GM12801 (cell line): ENCODE measurements around the gene OSR1.

ENCODE experiments used
- TF ChIP-seq, protein P1 (sequence below): IDR thresholded peaks from one replicate; pipeline ENCODE4 v1.5.1; 2011; ENCODE audit warnings: control low read depth; ENCODE audit not compliant: insufficient read length; ENCODE audit errors: extremely low read depth

Gene OSR1

DNA sequence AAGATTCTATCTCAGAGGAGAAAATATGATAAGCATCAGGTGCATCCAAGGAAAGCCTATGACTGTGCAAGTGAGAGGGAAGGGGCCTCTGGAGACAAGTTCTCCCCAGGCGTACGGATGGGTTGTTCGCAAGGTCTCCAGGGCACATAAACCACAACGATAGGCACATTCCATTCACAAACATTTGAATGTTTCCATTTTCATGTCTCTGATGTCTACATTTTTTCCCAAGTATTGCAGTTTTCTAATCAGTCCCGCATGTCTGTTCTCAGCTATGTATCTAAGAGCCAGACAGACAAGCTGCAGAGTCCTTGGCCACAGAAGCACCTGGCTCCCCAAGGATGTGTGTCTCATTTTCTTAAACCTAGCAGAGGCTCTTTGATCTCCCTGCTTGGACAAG, 28.0 kb downstream of the OSR1 start:
- TF ChIP-seq, protein P1, sequence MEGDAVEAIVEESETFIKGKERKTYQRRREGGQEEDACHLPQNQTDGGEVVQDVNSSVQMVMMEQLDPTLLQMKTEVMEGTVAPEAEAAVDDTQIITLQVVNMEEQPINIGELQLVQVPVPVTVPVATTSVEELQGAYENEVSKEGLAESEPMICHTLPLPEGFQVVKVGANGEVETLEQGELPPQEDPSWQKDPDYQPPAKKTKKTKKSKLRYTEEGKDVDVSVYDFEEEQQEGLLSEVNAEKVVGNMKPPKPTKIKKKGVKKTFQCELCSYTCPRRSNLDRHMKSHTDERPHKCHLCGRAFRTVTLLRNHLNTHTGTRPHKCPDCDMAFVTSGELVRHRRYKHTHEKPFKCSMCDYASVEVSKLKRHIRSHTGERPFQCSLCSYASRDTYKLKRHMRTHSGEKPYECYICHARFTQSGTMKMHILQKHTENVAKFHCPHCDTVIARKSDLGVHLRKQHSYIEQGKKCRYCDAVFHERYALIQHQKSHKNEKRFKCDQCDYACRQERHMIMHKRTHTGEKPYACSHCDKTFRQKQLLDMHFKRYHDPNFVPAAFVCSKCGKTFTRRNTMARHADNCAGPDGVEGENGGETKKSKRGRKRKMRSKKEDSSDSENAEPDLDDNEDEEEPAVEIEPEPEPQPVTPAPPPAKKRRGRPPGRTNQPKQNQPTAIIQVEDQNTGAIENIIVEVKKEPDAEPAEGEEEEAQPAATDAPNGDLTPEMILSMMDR: no peak

DNA sequence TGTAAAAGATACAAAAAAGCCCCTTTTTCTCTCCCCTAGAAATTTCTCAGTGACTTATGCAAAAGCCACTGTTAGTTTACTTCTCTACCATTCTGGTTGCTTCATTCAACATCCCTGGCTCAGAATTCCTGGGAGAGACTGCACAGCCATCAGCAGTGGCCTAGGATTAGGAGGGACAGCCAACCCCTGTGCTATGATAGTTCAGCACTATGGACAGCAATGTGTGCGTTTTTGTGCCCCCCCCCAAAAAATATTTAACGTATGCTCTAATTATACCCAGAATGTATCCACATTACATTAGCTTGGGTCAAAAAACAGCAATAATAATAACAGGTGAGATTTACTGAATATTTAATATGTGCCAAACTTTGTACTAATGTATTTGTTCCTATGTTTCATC, 29.0 kb downstream of the OSR1 start:
- TF ChIP-seq, protein P1: no peak

DNA sequence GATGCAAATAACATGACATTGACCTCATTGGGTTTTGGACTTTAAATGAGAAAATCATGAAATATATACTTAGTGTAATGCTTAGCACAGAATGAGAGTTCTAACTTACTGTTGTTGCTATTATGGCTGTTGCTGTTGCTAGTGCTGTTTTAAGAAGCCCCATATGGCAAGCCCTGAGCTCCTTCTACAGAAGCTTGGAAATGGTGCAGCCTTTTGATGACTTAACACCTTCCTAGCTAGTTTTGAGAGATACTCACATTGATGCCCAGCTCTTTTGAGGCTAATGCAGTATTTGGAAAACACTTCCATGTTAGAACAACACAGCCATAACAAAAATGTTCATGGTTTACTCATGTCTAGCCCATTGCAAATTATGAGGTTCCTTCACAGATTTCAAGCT, 30.9 kb downstream of the OSR1 start:
- TF ChIP-seq, protein P1: no peak

DNA sequence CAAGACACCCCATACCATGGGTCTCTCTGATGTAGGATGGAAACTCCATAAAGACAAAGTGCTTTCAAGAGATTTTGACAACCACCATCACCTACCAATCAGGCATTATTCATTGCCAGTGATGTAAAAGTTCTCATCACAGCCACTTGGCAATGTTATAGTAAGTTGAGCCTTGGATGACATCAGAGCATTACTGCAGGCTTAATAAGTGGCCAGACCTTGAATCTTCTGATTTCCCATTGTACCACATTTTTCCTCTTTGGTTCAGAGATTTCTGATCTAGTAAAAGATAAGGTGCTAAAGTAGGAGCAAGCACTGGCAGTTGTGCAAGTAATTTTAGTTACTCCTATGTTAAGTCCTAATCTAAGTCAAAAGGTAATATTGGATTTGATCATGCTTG, 36.5 kb downstream of the OSR1 start:
- TF ChIP-seq, protein P1: no peak

DNA sequence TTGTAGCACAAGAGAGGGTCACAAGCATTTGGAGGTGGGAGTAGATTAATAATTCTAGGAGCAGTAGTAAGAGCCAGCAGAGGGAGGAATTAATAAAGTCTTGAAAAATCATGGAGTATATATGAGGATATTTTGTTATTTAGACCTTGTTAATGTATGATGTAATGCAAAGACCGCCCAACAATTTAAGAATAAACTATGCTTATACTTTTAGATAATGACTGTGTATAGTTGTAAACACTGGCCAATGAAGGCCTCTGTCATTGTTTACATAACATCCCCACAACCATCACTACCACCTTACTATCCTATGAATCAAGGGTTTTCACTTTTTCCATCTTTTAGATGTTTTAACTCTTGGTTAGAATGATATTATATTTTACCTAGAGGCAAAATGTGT, 37.6 kb downstream of the OSR1 start:
- TF ChIP-seq, protein P1: no peak

DNA sequence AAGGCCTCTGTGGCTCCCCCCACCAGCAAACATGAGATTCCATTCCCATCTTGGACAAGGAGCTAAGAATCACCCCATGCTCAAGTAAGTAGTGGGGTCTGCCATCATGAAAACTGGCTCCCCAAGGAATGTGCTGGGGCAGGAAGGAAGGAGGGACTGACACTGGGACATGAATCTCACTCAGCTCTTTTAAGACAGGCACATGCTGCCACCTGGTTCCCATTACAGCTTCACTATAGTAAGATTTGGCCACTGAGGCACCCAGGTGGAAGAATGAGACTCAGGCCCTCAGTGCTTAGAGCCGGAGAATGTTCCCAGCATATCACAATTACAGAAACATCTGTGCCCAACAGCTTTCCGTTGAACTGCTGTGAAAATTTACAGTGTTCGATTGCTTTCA, 38.7 kb downstream of the OSR1 start:
- TF ChIP-seq, protein P1: no peak

DNA sequence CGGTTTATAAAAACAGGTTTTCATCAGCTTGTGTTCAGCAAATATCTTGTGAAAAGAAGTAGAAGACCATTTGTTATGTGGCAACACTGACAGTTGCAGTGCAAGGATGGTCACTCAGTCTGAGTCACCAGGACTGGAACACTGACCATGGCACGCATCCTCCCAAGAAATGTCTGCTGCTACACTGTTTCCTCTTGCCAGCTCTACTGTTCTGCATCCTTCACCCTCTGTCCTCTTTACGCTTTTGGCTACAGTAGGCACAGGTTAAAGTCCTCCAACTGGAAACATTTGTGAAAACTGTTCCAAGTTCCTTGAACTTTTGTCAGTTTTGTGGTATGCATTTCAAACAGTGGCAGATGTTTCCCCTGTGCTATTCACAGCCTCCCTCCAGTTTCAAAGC, 39.4 kb downstream of the OSR1 start:
- TF ChIP-seq, protein P1: no peak

DNA sequence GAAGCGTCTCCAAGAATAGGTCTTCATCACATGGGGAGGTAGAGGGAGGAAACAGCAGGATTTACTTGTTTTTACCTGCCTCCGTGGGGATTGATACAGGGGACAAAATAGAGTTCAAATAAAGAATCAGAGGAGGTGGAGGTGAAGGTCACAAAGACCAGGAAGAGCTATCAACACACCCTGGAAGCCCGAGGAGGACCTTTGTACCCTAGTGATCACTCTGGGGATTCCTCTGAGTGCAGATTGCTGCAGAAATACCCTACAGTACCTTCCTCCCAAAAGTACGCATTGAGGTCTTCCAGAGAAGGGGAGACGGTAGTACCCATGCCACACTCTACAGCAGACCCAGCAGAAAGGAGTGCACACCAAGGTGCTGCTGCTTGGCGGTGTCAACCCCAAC, 44.9 kb downstream of the OSR1 start:
- TF ChIP-seq, protein P1: no peak
